NCI-H128 (cell line): Measurements from ENCODE around the gene CLRN1.

Experiments used
- DNase-seq: peaks from one replicate; lab custom pipeline; 2025; ENCODE audit not compliant: unreplicated experiment; lab: John Stamatoyannopoulos, UW

Gene CLRN1

DNA sequence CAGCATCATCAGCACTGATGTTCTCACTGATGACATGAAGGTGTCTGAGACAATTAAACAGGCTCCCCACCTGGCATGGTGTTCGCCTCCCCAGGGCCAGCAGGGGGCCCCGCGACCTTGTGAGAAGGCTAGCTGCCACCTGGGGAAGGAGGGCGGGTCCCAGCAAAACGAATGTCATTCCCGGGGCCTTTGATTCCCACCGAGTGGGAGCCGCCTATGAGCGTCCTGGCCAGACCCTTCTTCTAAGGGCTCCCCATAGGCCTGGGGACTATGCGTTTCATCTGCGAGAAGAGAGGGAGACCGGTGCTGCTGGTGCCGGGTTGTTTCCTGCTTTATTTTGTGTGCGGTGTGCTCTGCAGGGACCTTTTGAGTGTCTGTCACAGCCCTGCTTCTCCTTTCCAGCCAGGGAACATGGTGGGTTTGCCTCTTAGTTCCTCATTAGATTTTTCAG, 46.8 kb downstream of the CLRN1 start:
- DNase-seq = no peak

DNA sequence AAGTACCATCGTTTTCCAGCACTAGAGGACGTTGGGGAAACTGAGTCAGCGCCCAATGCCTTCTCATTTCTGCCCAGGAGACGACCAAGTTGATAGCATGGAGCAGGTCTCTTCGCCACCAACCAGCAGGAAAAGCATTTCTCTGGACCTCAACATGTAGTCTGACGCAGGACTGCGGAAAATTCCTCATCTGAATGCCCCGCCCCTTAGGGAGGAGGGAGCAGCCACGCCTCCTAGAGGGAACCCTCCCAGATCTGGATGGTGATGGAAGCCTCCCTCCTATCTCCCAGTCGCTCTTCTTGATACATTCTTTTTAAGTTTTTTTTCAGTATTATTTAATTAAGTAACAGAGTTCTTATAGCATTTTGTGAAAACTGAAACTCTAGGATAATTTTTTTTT, 49.9 kb downstream of the CLRN1 start:
- no peak for DNase-seq

DNA sequence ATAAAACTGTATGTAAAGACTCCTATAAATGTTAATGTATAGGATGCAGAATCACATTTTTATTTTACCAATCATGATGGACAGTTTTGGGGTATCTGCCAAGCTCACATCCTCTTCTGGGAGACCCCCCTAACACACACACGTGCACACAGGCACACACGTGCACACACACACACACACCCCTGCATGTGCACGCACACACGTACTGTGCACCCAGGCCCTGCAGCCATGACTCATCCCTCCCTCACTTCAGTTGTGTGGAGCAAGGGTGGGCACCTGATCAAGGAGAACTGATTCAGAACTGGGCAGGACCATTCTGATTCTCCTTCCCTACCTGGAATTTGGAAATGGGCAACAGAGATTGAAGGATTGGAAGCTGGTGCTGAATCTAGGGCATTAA, 51.3 kb downstream of the CLRN1 start:
- DNase-seq = no peak

DNA sequence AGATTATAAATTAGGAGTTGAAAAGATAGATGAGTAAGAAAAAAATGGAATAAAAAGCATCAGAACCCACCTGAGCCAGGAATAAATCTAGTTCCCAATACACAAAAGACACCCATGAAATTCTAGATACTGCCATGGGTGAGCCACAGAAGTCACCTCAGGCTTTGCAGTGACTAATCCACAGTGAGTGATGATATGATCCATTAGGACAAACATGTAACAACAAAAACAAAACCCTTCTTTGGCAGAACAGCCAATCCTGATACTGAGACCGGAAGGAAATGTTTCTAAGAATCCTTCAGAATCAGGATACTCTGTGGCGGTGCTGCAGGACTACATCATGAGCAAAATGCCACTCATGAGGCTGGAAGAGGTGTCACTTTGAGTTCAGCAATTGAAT, 52.3 kb downstream of the CLRN1 start:
- no peak for DNase-seq

DNA sequence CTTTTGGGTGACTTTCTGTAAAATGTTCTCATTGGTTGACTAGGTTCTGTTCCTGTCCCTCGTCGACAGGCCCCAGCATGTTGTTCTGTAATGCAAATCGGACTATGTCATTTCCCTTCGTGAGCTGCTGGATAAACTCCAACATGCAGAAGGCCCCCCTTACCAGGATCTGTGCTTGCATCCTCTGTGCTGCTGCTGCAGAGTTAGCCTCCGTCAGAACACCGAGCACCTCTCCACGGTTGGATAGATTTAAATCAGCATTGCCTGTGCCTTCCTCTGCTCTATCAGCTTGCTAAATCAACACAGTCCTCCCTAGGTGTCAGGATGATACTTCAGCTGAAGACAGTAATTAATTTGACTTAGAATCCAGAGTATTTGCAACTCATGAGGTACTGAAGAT, 54.6 kb downstream of the CLRN1 start:
- no peak for DNase-seq

DNA sequence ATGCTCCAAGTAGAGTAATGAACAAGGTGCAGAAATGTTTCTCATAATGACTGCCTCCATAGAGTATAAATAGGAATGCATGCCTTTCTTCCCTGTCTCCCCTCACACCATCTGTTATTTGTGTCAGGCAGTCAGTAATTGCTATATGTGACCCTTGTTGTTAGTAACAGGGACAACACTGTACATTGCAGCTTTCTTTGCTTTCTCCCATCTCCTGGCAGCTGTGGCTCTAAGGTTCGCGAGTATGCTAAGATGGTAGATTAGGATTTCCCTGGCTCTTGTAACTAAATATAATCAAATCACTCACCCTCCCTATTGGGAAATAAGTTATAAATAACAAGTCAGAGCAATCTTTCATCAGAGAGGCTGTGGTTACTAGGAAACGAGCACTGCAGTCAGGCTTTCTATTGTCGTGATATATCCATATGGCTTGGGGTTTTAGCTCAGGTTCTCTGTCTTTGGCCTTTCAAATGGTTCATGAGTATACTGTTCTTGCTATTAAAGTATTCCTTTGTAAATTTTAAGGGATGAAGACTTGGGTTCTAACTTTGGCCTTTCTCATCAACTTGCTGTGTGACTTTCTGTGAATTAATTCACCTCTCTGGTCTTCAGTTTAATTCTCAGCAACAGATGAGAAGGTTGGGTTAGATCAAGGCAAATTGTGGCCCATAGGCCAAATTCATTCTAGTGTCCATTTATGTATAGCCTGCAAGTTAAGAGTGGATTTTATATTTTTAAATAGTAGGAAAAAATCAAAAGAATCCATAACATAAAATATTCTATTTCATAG, 59.2 kb downstream of the CLRN1 start:
- no peak for DNase-seq

- DNase-seq = no peak
Measured at GRCh38 chr3:150912501-150912900, 60.0 kb downstream of the CLRN1 start.

DNA sequence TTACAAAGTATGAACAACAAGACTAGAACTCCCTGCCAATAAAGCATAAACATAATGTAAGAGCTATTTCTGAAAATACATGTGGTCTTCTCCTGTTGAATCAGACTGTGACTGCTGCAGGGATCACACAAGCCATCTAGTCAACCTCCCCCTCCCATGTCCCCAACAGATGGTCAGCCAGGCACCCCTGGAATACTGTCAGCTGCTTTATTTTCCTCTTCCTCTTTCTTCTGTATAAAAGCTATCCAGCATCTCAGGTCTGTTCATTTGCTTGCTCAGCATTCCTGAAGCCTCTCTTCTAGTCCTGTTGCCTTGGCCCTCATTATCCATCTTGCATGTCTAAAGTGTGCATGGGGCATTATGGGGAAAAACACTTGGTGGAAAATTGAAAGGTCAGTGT, 60.8 kb downstream of the CLRN1 start:
- no peak for DNase-seq

GRCh38 chr3:150906461-150906860, 66.1 kb downstream of the CLRN1 start:
- no peak for DNase-seq

- no peak for DNase-seq
Measured at GRCh38 chr3:150905746-150906145, 66.8 kb downstream of the CLRN1 start.

- DNase-seq = no peak
Measured at GRCh38 chr3:150905339-150905738, 67.2 kb downstream of the CLRN1 start, which contains the start of gene MINDY4B. Gene MINDY4B, minus strand, starts transcription at chr3:150905439. Its CDS starts 0 bp downstream, at chr3:150905439.

GRCh38 chr3:150902988-150903387, 69.5 kb downstream of the CLRN1 start:
- no peak for DNase-seq

GRCh38 chr3:150901793-150902192, 70.7 kb downstream of the CLRN1 start:
- no peak for DNase-seq

DNA sequence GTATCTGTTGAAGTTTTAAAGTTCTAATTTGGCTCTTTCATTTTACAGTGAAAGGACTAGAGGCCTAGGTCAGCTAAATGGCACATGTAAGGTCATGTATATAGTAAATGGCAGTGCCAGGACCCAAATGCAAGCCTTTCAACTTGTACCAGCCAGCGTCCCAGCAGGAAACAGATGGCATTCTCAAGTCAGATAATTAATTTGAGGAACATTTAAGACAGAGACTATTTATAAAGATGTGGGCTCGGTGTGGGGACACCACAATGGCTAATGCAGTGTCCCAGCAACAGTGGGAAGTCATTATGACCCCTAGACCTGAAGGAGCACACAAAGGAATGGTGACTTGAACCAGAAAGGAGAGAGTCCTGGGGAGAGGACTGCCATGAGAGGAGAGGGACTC, 73.4 kb downstream of the CLRN1 start:
- no peak for DNase-seq

GRCh38 chr3:150898046-150898754, 74.3 kb downstream of the CLRN1 start:
- DNase-seq = no peak

- DNase-seq = no peak
Measured at GRCh38 chr3:150897592-150897991, 74.9 kb downstream of the CLRN1 start.

DNA sequence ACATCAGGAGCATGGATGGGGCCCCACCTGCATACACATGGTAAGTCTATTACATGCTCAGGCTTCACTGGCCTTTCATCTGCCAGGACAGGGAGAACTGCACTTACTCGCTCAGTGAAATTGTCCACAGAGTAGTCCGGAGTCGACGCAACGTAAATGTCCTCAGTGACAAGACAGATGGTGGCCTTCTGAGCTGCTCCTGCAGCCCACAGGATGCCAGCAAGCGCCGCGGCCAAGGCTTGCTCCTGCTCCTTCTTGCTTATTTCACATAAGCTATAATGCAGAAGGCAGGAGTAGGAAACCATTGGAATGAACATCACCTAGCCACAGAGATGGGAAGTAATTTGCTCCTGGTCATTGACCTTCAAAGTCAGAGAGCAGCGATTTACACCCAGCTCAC, 81.7 kb downstream of the CLRN1 start:
- no peak for DNase-seq

GRCh38 chr3:150890295-150890694, 82.2 kb downstream of the CLRN1 start:
- no peak for DNase-seq

DNA sequence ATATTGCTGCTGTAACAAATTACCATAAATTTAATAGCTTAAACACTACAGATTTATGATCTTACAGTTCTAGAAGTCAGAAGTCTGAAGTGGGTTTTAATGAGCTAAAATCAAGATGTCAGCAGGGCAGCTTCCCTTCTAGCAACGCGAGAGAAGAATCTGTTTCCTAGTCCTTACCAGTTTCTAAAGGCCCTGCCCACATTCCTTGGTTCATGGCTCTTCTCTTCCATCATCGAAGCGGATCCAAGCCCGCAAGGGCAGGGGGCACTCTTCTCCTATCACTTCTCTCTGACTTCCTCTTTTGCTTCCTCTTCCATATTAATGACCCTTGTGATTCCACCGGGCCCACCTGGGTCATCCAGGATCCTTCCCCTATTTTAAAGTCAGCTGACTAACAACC, 83.4 kb downstream of the CLRN1 start:
- no peak for DNase-seq

- DNase-seq = no peak
Measured at GRCh38 chr3:150887031-150887430, 85.5 kb downstream of the CLRN1 start.

DNA sequence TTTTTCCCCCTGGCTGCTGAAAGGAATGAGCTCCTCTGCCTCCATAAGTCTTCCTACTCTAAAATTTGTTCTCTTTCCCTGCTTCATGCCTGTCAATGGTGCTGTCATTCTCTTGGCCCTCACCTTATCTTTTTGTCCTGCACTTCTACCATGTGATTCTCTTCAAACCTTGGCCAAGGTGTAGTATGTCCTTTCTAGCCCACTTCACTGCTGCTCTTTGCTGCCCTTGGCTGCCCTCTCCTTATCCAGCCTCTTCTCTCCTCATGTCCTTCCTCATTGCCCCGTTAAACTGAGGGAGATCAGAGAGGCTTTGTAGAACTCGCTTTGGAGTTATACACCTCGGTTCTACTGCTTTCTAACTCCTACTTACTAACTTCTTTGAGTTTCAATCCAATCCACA, 87.0 kb downstream of the CLRN1 start:
- no peak for DNase-seq

GRCh38 chr3:150878996-150879575, 93.4 kb downstream of the CLRN1 start:
- DNase-seq = no peak
